CD4-positive, alpha-beta T cell (primary cell): Measurements from ENCODE around the gene RPS27L. TPM values are rescaled to one million over a fixed set of nuclear protein-coding genes. Genes with fewer than 3 reads are reported as not detected.
"Not testable (repeated sequence)": the region's sequence is repeated elsewhere in the genome, so short reads cannot be mapped to it uniquely, and the experiment has no call there.

Source experiments
- ATAC-seq: fragments of 200-7000 bp; cut with Tn5 transposase; one replicate; pipeline ENCODE4 v1.10.0; 2022; ENCODE audit warnings: mild to moderate bottlenecking; ENCODE audit not compliant: poor library complexity
- CTCF ChIA-PET: fragments of 350-600 bp; sonication (Branson Sonifier 250); formaldehyde crosslinking; loops from one replicate; lab custom pipeline; 2021; ENCODE audit warnings: antibody characterized with exemption, inconsistent platforms; lab: Charles Lee
- POLR2A ChIA-PET: fragments of 350-600 bp; sonication (Branson Sonifier 250); formaldehyde crosslinking; loops from one replicate; lab custom pipeline; 2021; ENCODE audit warnings: antibody characterized with exemption, inconsistent platforms; lab: Charles Lee
- DNase-seq, 14 experiments: peaks; one replicate each; pipeline ENCODE4 v3.0.0-alpha.2; 2013 to 2020; ENCODE audit warnings: mixed read lengths in 2 of 14
- H3K27ac ChIP-seq, 2 donors: one replicate each; pipeline versions ENCODE4 v1.5.1 to v1.7.0; 2013; ENCODE audit warnings: low read length in 2 of 2, low read depth in 1 of 2, mild to moderate bottlenecking in 1 of 2
- H3K27me3 ChIP-seq, 2 experiments: 1 replicate in 1 of 2; 2 replicates in 1 of 2; pipeline versions ENCODE4 v1.6.1 to v1.7.0; 2013; ENCODE audit warnings: low read length in 2 of 2, control low read depth in 1 of 2, mild to moderate bottlenecking in 1 of 2, moderate library complexity in 1 of 2; ENCODE audit not compliant: insufficient read depth in 2 of 2, control insufficient read depth in 1 of 2
- H3K36me3 ChIP-seq: one replicate; pipeline ENCODE4 v1.6.1; 2013; ENCODE audit warnings: low read length, control low read depth; ENCODE audit not compliant: insufficient read depth
- H3K4me1 ChIP-seq: one replicate; pipeline ENCODE4 v1.6.1; 2013; ENCODE audit warnings: low read length, control low read depth; ENCODE audit not compliant: insufficient read depth
- H3K4me3 ChIP-seq: one replicate; pipeline ENCODE4 v1.5.1; 2013; ENCODE audit warnings: mild to moderate bottlenecking, low read length, moderate library complexity
- H3K9me3 ChIP-seq, 2 experiments: 1 replicate in 1 of 2; 2 replicates in 1 of 2; pipeline versions ENCODE4 v1.6.1 to v1.7.0; 2013; ENCODE audit warnings: low read length in 2 of 2, mild to moderate bottlenecking in 2 of 2, control low read depth in 1 of 2, moderate library complexity in 1 of 2; ENCODE audit not compliant: control insufficient read depth in 1 of 2, insufficient read depth in 1 of 2
- H3K27ac Mint-ChIP-seq: one replicate; pipeline ENCODE4 v1.8.0; 2020; ENCODE audit warnings: mixed read lengths
- H3K27me3 Mint-ChIP-seq: one replicate; pipeline ENCODE4 v1.8.0; 2021; ENCODE audit warnings: mixed read lengths
- H3K36me3 Mint-ChIP-seq: one replicate; pipeline ENCODE4 v1.8.0; 2021; ENCODE audit warnings: low read depth, mixed read lengths
- H3K4me1 Mint-ChIP-seq: one replicate; pipeline ENCODE4 v1.8.0; 2021; ENCODE audit warnings: low read depth, mixed read lengths
- H3K4me3 Mint-ChIP-seq: one replicate; pipeline ENCODE4 v1.8.0; 2020; ENCODE audit warnings: mild to moderate bottlenecking, mixed read lengths
- H3K9me3 Mint-ChIP-seq: one replicate; pipeline ENCODE4 v1.8.0; 2020; ENCODE audit warnings: mixed read lengths
- intact Hi-C, 2 experiments: fragments of 100-400 bp; cut with DNase I in 1 of 2; cut with micrococcal nuclease in 1 of 2; formaldehyde crosslinking; loops; one replicate each; pipeline versions ENCODE4 v1.15.1 to v1.9.0; 2023 to 2025; cut with DNase I, micrococcal nuclease
- total RNA-seq, 174 experiments: library from RNA in 2 of 174; stranded (reverse) in 2 of 174; gene quantifications; one replicate each; pipeline ENCODE4 v1.2.3 and lab custom pipeline; 2021 to 2026
- TF ChIP-seq, protein P1 (sequence below): fragments of 200-600 bp; IDR thresholded peaks from one replicate; pipeline ENCODE4 v1.8.0; 2022; ENCODE audit warnings: antibody characterized with exemption, mild to moderate bottlenecking

The RPS27L gene
- total RNA-seq, 2 experiments from 2014 or later: 40.0 to 43.1 TPM

- H3K36me3 ChIP-seq: no peaks in the 10 kb centered on the region
- no peak for ATAC-seq
- intact Hi-C loops: no loop called here
- H3K27ac Mint-ChIP-seq: no peak overlapping the region
- H3K4me3 Mint-ChIP-seq: no peak overlapping the region
- no peak overlapping the region for H3K4me3 ChIP-seq
- no peaks in the 10 kb centered on the region for H3K4me1 Mint-ChIP-seq
- no peaks in the 10 kb centered on the region for H3K36me3 Mint-ChIP-seq
- H3K9me3 Mint-ChIP-seq: no peaks in the 10 kb centered on the region
- POLR2A ChIA-PET: no interaction called here
- H3K27me3 Mint-ChIP-seq: peaks cover 29% of the 10 kb centered on the region
- H3K27ac ChIP-seq: no peak overlapping the region
- H3K4me1 ChIP-seq: no peaks in the 10 kb centered on the region
- CTCF ChIA-PET: no interaction called here
- H3K9me3 ChIP-seq: no peaks in the 10 kb centered on the region
- no peak for DNase-seq
- H3K27me3 ChIP-seq: peaks cover 5 to 9% of the 10 kb centered on the region in 2 experiments
- TF ChIP-seq, protein P1, sequence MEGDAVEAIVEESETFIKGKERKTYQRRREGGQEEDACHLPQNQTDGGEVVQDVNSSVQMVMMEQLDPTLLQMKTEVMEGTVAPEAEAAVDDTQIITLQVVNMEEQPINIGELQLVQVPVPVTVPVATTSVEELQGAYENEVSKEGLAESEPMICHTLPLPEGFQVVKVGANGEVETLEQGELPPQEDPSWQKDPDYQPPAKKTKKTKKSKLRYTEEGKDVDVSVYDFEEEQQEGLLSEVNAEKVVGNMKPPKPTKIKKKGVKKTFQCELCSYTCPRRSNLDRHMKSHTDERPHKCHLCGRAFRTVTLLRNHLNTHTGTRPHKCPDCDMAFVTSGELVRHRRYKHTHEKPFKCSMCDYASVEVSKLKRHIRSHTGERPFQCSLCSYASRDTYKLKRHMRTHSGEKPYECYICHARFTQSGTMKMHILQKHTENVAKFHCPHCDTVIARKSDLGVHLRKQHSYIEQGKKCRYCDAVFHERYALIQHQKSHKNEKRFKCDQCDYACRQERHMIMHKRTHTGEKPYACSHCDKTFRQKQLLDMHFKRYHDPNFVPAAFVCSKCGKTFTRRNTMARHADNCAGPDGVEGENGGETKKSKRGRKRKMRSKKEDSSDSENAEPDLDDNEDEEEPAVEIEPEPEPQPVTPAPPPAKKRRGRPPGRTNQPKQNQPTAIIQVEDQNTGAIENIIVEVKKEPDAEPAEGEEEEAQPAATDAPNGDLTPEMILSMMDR: no peak
These were observed 49.3 kb downstream of the RPS27L start for GRCh38 chr15:63107895-63108546.

GRCh38 chr15:63105354-63105753 is 51.9 kb downstream of the RPS27L start:
- H3K36me3 Mint-ChIP-seq, CTCF ChIA-PET, POLR2A ChIA-PET, H3K27ac ChIP-seq, H3K4me1 ChIP-seq, H3K4me3 ChIP-seq, H3K4me1 Mint-ChIP-seq, H3K9me3 ChIP-seq, intact Hi-C loops, H3K9me3 Mint-ChIP-seq, ATAC-seq, H3K36me3 ChIP-seq, H3K27ac Mint-ChIP-seq, DNase-seq, H3K4me3 Mint-ChIP-seq, H3K27me3 ChIP-seq: not testable (repeated sequence)
- H3K27me3 Mint-ChIP-seq: peaks cover 29% of the 10 kb centered on the region

DNA sequence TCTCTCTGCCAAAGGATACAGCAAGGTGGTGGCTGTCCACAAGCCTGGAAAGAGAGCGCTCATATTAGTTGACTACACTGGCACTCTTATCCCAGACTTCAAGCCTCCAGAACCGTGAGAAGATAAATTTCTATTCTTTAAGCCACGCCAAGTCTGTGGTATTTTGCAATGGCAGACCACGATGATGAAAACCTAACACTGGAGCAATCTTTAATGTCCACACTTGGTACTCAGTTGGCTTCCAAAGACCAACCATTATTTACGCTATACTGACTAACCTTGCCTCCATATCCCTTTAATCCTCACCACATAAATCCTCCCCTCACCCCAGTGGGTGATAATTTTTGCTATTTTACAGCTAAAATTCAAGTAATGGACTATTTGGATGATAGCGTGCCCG is 52.5 kb downstream of the RPS27L start:
- TF ChIP-seq, protein P1: no peak
- Histone ChIP-seq H3K9me3 (no peaks in the 10 kb centered on the region), H3K27me3 (peaks cover 3 to 9% of the 10 kb centered on the region in 2 experiments), H3K4me1 (no peaks in the 10 kb centered on the region), H3K4me3 (no peak overlapping the region), H3K36me3 (no peaks in the 10 kb centered on the region), H3K27ac (no peak overlapping the region)
- H3K27me3 Mint-ChIP-seq: peaks cover 29% of the 10 kb centered on the region
- no peak for ATAC-seq
- no peak overlapping the region for H3K4me3 Mint-ChIP-seq
- ChIA-PET POLR2A (no interaction called here), CTCF (no interaction called here)
- H3K27ac Mint-ChIP-seq: no peak overlapping the region
- H3K36me3 Mint-ChIP-seq: no peaks in the 10 kb centered on the region
- no peaks in the 10 kb centered on the region for H3K9me3 Mint-ChIP-seq
- intact Hi-C loops: no loop called here
- no peak for DNase-seq
- no peaks in the 10 kb centered on the region for H3K4me1 Mint-ChIP-seq

DNA sequence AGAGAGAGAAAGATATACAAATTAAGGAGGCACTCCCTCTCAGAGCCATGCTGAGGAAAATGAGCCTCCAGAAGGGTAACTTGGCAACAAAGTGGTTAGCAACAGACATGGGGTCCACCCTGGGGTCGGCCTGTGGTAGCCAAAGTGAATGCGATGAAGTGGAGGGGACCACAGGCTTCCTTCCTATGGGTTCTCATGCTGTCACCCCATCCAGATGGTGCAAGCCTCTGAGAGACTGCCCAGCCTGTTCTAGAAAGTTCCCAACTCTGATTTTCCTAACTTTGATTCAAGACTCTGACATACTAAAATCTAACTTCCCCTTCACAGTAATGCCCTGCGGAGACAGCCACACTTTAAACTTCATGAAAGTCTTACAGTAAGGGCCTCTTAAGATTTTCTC is 53.9 kb downstream of the RPS27L start:
- Mint-ChIP-seq H3K4me1 (no peaks in the 10 kb centered on the region), H3K27me3 (peaks cover 23% of the 10 kb centered on the region), H3K9me3 (no peaks in the 10 kb centered on the region), H3K27ac (no peak overlapping the region), H3K36me3 (no peaks in the 10 kb centered on the region), H3K4me3 (no peak overlapping the region)
- H3K27me3 ChIP-seq: peaks cover 2 to 9% of the 10 kb centered on the region in 2 experiments
- H3K4me1 ChIP-seq: no peaks in the 10 kb centered on the region
- TF ChIP-seq, protein P1: no peak
- peaks cover 0 to under 1% of the 10 kb centered on the region in 2 experiments for H3K9me3 ChIP-seq
- ChIA-PET POLR2A (no interaction called here), CTCF (no interaction called here)
- H3K36me3 ChIP-seq: no peaks in the 10 kb centered on the region
- ATAC-seq: no peak
- no peak for DNase-seq
- H3K4me3 ChIP-seq: no peak overlapping the region
- H3K27ac ChIP-seq: no peak overlapping the region
- intact Hi-C loops: no loop called here

DNA sequence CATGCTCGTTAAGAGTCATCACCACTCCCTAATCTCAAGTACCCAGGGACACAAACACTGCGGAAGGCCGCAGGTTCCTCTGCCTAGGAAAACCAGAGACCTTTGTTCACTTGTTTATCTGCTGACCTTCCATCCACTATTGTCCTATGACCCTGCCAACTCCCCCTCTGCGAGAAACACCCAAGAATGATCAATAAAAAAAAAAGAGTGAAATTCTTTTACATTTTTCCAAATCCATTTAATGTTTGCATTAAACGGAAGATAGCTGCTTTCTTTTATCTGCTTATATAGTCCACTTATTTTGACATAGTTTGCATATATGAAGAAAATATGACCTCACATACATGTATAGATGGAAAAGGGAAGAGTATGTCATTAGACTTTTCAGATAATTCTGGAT is 57.7 kb downstream of the RPS27L start:
- H3K4me1 Mint-ChIP-seq, H3K4me3 ChIP-seq, H3K27ac ChIP-seq, intact Hi-C loops, H3K9me3 Mint-ChIP-seq, H3K36me3 Mint-ChIP-seq, ATAC-seq, H3K27me3 Mint-ChIP-seq, POLR2A ChIA-PET, H3K27ac Mint-ChIP-seq, CTCF ChIA-PET, H3K36me3 ChIP-seq, H3K9me3 ChIP-seq, H3K4me3 Mint-ChIP-seq, DNase-seq, H3K4me1 ChIP-seq, H3K27me3 ChIP-seq: not testable (repeated sequence)
